GM18907 (cell line): Measurements from ENCODE around the gene STEAP2.

Experiments
- ATAC-seq: cut with Tn5 transposase; IDR thresholded peaks from one replicate; pipeline ENCODE4 v1.9.1; 2021; ENCODE audit warnings: mild to moderate bottlenecking, moderate library complexity; ENCODE audit not compliant: unreplicated experiment

The STEAP2 gene

GRCh38 chr7:90267263-90267858 lies 55.8 kb downstream of the STEAP2 start:
- ATAC-seq: no peak

GRCh38 chr7:90269163-90269562 lies 57.6 kb downstream of the STEAP2 start:
- no peak for ATAC-seq

- ATAC-seq: no peak
Measured at GRCh38 chr7:90270431-90271178, 59.1 kb downstream of the STEAP2 start.

- ATAC-seq: no peak
Measured at GRCh38 chr7:90271753-90272152, 60.2 kb downstream of the STEAP2 start.

GRCh38 chr7:90272242-90272641 lies 60.7 kb downstream of the STEAP2 start:
- ATAC-seq: no peak

GRCh38 chr7:90274161-90274560 lies 62.6 kb downstream of the STEAP2 start:
- no peak for ATAC-seq

GRCh38 chr7:90276033-90276728 lies 64.6 kb downstream of the STEAP2 start:
- no peak for ATAC-seq
